ENCODE measurements around the gene EMC1.

- TF ChIP-seq CTCF (IDR thresholded peaks at IDR 0.05), result no peak
- TF ChIP-seq POLR2A (IDR thresholded peaks at IDR 0.05), result no peak
These were observed 48.9 kb downstream of the EMC1 start for GRCh38 chr1:19202396-19202795.
